ENCODE results near the gene R3HDM2.

DNA sequence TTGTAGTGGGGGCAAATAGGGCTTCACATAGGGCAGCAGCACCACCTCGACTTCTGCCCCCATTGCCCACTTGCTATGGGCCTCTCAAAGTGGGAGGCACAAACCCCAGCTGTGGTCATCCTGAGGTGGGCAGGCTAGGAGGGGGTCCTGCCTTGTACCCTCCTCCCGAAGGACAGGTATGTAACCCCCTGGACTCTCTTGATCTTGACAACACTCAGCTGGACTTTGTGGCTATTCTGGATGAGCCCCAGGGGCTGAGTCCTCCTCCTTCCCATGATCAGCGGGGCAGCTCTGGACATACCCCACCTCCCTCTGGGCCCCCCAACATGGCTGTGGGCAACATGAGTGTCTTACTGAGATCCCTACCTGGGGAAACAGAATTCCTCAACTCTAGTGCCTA, 40.8 kb upstream of the R3HDM2 start:
- TF ChIP-seq, protein P1, sequence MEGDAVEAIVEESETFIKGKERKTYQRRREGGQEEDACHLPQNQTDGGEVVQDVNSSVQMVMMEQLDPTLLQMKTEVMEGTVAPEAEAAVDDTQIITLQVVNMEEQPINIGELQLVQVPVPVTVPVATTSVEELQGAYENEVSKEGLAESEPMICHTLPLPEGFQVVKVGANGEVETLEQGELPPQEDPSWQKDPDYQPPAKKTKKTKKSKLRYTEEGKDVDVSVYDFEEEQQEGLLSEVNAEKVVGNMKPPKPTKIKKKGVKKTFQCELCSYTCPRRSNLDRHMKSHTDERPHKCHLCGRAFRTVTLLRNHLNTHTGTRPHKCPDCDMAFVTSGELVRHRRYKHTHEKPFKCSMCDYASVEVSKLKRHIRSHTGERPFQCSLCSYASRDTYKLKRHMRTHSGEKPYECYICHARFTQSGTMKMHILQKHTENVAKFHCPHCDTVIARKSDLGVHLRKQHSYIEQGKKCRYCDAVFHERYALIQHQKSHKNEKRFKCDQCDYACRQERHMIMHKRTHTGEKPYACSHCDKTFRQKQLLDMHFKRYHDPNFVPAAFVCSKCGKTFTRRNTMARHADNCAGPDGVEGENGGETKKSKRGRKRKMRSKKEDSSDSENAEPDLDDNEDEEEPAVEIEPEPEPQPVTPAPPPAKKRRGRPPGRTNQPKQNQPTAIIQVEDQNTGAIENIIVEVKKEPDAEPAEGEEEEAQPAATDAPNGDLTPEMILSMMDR (conservative IDR thresholded peaks at IDR 0.05 in 1 of 2, IDR thresholded peaks at IDR 0.05 in 1 of 2; ENCODE audit: extremely low read depth in 1 of 2, insufficient read depth in 1 of 2, low read depth in 1 of 2, low read length in 2 of 2) = no peak
- TF ChIP-seq EZH2 (IDR thresholded peaks at IDR 0.05; ENCODE audit: borderline replicate concordance, low read length) = no peak

All from mammary epithelial cell (primary cell).